SKM-1 treated with dmso at 0.1 percent for 144 hours (cell line): ENCODE results near the gene XRRA1.
"Not testable (repeated sequence)": the region's sequence is repeated elsewhere in the genome, so short reads cannot be mapped to it uniquely, and the experiment has no call there.

Source experiments
- DNase-seq: peaks from one replicate; lab custom pipeline; 2025; ENCODE audit not compliant: unreplicated experiment; lab: John Stamatoyannopoulos, UW

The XRRA1 gene

DNA sequence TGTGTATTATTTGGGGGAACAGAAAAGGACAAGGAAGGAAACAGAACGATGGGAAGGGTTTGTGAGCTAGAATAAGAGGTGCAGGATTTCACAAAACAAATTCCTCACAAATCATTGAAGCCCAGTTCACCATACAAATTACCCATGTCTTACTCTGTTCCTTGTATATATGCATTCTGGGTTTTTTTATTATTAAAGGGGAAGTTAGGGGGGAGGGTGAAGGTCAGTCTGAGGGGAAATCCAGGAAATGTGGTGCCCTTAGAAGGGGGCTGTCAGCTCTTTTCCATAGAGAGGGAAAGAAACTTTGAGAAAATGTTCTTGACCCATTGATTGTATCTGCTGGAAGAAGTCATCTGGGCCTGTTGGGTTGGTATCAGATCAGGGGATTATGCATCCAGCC is 109.4 kb downstream of the XRRA1 start:
- DNase-seq = no peak

DNA sequence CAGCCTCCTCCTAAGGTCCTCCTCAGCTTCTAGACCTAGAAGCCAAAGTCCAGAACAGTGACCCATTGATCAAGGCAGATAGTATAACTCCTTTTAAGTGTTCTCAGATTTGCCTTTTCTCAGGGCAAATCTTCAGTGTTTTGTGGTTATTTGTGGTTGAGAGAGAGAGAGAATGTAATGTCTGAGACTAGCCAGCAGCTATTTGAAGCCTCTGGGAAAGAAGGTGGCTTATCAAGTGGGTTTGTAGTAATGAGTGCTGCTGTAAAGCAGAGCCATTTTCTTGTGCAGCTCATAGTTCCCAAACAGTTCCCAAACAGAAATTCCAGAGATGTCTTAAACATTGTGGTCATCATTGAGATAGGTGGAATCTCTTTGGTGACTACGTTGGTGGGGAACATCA is 110.7 kb downstream of the XRRA1 start:
- DNase-seq = no peak

DNA sequence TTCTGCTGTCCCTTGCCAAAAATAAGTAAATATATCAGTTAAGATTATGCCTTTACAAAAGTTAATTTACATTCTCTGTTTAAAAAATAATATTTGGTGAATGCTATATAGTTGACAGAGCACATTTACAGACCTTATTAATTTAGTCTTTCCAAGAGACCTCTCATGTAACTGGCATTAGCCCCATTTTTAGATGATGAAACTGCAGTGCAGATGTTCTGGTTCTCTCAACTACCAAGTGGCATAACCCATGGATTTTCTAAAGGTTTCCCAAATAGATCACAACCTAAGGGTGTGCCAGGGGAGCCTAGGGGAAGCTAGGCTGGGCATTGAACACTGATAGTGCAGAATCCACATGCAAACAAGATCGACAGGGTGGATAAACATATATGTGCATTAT is 111.7 kb downstream of the XRRA1 start:
- no peak for DNase-seq

DNA sequence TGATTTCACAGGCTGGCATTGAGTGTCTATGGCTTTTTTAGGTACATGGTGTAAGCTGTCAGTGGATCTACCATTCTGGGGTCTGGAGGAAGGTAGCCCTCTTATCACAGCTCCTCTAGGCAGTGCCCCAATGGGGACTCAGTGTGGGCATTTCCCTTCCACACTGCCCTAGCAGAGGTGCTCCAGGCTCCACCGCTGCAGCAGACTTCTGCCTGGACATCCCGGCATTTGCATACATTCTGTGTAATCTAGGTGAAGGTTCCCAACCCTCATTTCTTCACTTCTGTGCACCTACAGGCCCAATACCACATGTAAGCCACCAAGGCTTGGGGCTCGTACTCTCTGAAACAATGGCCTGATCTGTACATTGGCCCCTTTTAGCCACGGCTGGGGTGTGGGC is 122.0 kb downstream of the XRRA1 start:
- no peak for DNase-seq

DNA sequence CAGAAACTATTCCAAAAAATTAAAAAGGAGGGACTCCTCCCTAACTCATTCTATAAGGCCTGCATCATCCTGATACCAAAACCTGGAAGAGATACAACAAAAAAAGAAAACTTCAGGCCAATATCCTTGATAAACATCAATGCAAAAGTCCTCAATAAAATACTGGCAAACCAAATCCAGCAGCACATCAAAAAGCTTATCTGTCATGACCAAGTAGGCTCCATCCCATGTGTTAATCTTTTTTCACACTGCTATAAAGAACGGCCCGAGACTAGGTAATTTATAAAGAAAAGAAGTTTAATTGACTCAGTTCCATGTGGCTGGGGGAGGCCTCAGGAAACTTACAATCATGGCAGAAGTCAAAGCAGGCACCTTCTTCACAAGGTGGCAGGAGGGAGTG is 123.3 kb downstream of the XRRA1 start:
- DNase-seq = not testable (repeated sequence)

DNA sequence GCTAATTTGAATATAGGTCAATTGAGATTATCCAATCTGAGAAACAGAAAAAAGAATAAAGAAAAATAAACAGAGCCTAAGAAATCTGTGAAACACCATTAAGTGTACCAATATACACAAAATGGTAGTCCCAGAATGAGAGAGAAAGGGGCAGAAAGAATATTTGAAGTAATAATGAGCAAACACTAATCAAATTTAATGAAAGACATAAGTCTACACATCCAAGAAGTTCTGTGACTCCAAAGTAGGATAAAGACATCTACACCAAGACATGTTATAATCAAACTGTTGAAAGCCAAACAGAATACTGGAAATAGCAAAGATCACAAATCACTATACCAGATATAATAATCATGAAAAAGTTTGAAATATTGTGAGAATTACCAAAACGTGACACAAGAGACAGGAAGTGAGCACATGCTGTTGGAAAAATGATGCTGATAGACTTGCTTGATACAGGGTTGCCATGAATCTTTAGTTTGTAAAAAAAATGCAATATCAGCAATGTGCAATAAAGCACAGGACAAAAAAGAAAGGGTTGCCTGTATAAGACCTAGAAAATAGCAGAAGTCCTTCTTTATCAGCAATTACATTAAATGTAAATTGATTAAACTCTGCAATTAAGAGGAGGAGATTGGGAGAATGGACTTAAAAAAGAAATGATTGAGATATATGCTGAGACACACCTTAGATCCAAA is 124.5 kb downstream of the XRRA1 start:
- DNase-seq = no peak

DNA sequence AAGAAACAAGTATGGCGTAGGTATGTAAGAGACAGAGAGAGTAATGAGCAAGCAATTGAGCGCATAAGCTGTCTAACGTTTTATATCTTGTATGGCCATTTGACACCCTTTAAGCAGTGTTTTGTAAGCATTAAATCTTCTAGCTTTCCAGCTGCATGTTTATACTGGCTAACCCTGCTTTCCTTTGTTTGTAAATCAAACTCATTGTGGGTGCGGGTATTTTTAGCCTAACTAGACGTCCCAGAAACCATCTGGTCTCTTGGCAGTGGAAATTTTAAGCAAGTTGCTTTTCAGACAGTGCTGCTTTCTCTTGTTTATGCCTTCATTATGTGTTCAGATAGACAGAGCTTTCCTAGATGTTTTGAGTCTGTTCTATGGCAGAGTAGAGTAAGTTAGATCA is 126.7 kb downstream of the XRRA1 start:
- DNase-seq = no peak

DNA sequence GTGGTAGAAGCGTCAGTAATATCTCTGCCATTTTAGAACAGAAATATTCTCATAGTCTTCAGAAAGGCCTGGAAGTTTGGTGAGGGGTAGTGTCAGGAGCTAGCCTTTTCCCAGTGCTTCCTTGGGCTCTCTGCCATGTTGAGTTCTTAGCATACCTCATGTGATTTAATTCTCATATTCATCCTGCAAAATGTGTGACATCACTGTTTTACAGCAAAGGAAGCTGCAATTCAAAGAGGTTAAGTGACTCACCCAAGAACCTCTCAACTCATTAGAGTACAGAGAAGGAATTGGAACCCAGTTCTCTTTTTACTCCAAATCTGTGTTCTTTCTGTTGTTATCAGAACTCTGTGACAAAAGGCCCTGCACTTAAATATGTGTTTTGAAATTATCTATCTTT is 128.1 kb downstream of the XRRA1 start:
- DNase-seq = no peak

DNA sequence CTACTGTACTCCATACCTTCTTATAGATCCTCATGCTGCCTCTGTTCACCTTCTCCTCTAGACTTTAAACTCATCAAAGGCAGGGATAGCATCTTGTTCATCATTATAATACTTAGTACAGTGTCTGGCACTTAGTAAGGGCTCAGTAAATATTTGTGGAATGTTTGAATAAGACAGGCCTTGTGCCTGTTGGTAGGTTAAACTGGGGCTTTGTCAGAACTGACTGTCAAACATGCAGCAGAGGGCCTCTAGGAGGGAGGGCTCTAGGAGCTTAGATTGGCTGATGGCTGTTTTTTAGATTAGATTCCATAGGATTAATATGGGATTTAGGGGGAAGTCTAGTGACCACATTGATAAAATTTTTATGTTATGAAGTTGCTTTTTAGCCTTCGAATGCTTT is 129.5 kb downstream of the XRRA1 start:
- no peak for DNase-seq

DNA sequence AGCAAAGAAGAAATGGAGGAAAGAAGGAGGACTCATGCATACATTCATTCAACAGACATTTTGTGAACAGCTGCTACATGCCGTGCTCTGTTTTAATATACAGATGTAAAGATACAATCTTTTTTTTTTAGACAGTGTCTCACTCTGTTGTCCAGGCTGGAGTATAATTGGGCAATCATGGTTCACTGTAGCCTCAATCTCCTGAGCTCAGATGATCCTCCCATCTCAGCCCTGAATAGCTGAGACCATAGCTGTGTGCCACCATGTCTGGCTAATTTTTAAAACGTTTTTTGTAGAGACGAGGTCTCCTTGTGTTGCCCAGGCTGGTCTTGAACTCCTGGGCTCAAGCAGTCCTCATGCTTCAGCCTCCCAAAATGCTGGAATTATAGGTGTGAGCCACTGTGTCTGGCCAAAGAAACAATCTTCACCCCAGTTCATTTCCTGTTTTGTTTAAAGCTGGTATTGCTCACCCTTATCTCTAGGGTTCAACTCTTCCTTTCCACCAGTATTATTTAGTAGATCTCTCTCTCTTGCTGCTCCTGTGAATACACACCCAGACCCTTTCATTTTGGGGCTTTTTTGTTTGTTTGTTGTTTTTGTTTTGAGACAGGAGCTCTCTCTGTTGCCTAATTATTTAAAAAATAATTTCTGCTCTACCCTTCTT is 130.5 kb downstream of the XRRA1 start:
- no peak for DNase-seq

DNA sequence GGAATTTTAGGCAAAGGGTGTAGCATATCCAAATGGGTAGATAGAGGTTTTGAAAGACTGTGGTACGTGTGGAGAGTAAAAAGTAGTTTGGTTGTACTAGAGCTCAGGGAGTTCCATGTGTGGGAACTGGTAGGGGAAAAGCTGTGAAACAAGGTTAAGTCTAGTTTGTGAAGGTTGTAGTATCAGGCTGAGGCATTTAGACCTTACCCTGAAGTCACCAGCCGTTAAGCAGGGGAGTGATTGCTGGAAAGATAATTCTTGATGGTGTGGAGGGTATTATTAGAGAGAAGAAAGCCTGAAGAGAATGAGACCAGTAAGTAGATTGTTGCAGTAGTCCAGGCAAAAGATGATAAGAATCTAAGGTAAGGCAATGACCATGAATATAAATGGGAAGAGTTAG is 132.2 kb downstream of the XRRA1 start:
- DNase-seq = no peak

DNA sequence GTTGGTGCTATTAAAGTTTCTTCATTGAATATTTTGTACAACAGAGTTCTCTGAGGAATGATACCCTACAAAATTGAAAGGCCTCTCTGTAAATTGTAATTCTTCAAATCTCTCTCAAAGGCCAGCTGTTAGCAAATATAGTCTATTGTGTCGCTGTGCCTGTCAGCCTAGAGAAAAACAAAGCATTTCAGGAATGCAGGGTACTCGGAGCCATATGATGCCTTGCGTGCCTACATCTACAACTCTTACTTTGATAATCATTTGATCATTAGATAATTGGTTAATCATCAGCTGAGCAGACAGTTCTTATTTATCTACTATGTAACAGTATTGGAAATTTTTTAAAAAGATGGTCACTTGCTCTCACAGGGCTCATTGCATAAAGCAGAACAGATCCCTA is 132.9 kb downstream of the XRRA1 start:
- DNase-seq = no peak

DNA sequence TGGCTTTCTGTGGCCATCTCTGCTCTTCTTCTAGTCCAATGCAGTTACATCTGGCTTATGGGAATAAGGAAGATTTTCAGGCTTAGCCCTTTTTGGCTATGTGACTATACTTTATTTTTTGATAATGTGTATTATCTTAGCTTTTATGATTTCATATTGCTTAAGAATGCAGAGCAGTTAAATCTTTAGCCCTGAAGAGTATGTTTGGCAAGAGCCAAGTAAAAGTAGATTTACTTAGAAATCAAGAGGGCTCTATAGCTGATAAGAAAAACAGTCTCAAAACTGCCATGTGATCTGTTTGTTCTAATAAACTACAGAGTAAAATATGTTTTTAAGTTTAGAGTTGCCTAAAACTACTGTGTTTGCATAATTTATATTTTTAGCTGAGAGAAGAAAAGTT is 139.1 kb downstream of the XRRA1 start:
- DNase-seq = no peak

DNA sequence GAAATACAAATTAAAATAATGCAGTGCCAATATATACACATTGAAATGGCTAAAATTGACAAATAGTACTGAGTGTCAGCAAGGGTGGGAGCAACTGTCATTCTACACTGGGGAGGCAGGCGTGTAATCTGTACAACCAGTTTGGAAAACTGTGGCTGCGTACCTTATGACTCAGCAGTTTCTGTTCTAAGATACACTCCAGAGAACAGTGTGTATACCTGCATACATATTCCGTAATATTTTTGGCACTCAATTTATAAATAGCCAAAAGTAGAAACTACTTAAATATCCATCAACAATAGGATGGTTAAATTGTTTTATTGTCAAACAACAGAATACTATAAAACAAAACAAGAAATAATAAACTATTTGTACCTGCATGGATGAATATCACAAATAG is 142.6 kb downstream of the XRRA1 start:
- DNase-seq = no peak

DNA sequence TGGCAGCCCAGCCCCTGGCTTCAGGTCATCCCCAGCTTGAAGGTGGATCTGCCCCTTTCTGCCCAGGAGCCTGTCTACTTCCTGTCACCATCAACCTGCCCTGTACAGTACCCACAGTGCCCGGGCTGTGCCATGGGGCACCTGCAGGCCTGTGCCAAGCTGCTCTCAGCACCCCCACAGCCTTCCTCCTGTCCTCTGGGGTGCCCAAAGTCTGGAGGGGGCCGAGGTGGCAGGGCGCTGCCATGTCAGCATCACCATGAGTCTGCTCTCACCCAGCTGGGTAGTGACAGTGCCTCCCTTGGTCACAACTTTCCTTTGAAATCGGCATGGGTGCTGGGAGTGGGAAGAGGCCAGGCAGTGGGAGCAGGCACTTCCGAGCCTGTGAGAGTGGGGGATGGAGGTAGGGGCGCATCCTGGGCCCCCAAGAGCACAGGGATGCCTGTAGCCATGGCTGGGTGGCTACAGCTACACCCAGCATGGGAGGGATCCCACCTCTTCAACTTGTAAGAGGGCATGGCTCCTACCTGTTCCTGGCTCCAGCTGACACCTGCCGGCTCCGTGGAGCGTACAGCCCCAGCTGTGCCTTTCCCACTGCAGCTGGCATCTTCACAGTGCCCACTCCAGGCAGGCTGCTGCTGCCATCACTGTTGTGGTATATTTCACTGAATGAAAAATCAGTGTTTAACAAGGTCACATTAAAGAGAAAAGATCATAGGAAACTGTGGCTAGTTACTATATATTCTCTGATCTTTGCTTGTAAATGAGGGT is 157.4 kb downstream of the XRRA1 start:
- no peak for DNase-seq
